ENCODE results near the gene PXMP2. TPM values are rescaled to one million over a fixed set of nuclear protein-coding genes. Genes with fewer than 3 reads are reported as not detected.

PXMP2 gene
- total RNA-seq, 3 donors from 2014 or later: 29.0 to 50.9 (median 31.8) TPM

DNA sequence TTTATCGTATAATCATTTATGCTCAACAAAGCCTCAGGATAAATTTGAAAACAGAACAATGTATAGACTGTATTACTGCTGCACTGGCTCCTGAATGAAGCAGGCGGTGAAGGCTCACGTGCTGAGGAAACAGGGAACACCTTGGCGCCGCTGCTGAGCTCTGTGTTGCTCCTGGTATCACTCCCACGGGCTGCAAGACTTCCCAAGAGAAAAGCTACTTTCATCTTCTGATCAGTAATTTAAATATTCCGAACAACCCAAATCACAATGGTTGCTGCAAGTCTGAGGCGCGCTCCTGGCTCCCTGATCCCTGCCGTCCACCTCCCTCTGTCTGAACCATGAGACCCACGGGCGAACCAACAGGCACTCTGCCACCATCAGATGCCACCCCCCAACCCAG, 39.0 kb downstream of the PXMP2 start:
- Histone ChIP-seq H3K4me3 (no peak overlapping the region), H3K27me3 (no peaks in the 10 kb centered on the region), H3K4me1 (no peaks in the 10 kb centered on the region), H3K36me3 (no peaks in the 10 kb centered on the region), H3K27ac (no peak overlapping the region), H3K9me3 (no peaks in the 10 kb centered on the region)
- intact Hi-C loops (cut with DNase I; ENCODE audit: low total_unique reads): no loop called here
- DNase-seq (ENCODE audit: low spot score in 2 of 2): no peak
- TF ChIP-seq, protein P1, sequence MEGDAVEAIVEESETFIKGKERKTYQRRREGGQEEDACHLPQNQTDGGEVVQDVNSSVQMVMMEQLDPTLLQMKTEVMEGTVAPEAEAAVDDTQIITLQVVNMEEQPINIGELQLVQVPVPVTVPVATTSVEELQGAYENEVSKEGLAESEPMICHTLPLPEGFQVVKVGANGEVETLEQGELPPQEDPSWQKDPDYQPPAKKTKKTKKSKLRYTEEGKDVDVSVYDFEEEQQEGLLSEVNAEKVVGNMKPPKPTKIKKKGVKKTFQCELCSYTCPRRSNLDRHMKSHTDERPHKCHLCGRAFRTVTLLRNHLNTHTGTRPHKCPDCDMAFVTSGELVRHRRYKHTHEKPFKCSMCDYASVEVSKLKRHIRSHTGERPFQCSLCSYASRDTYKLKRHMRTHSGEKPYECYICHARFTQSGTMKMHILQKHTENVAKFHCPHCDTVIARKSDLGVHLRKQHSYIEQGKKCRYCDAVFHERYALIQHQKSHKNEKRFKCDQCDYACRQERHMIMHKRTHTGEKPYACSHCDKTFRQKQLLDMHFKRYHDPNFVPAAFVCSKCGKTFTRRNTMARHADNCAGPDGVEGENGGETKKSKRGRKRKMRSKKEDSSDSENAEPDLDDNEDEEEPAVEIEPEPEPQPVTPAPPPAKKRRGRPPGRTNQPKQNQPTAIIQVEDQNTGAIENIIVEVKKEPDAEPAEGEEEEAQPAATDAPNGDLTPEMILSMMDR (IDR thresholded peaks at IDR 0.05): no peak
- TF ChIP-seq POLR2A (IDR thresholded peaks at IDR 0.05): no peak
- no peak for TF ChIP-seq POLR2AphosphoS5 (IDR thresholded peaks at IDR 0.05)

GRCh38 chr12:132727091-132727794, 39.9 kb downstream of the PXMP2 start:
- no peaks in the 10 kb centered on the region for H3K27me3 ChIP-seq
- no peak overlapping the region for H3K4me3 ChIP-seq
- no peak overlapping the region for H3K27ac ChIP-seq
- no peaks in the 10 kb centered on the region for H3K4me1 ChIP-seq
- TF ChIP-seq POLR2A (IDR thresholded peaks at IDR 0.05) (no peak), POLR2AphosphoS5 (IDR thresholded peaks at IDR 0.05) (no peak)
- TF ChIP-seq, protein P1 (IDR thresholded peaks at IDR 0.05): no peak
- intact Hi-C loops (cut with DNase I; ENCODE audit: low total_unique reads): no loop called here
- H3K36me3 ChIP-seq: no peaks in the 10 kb centered on the region
- H3K9me3 ChIP-seq: no peaks in the 10 kb centered on the region
- DNase-seq (ENCODE audit: low spot score in 2 of 2): no peak

DNA sequence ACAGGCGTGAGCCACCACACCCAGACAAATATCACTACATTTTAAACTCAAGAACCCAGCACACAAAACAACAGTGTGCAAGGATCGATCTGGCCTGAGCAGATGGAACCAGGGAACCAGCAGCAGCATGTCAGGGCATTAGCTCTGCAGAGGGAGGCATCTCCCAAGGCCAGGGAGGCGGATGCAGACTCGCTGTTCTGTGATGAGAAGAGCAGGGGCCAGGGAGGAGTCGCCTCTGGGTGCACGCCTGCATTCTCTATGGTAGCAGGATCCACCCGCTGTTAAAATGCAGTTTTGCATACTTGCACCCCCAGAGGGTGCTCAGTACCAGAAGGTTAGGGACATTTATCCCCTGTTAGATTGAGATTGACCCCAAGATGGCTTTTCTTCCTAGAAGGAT, 41.1 kb downstream of the PXMP2 start:
- no peak for DNase-seq (ENCODE audit: low spot score in 2 of 2)
- H3K36me3 ChIP-seq: no peaks in the 10 kb centered on the region
- H3K4me3 ChIP-seq: no peak overlapping the region
- no peak for TF ChIP-seq POLR2AphosphoS5 (IDR thresholded peaks at IDR 0.05)
- no peak for TF ChIP-seq POLR2A (IDR thresholded peaks at IDR 0.05)
- TF ChIP-seq, protein P1 (IDR thresholded peaks at IDR 0.05): no peak
- no peaks in the 10 kb centered on the region for H3K9me3 ChIP-seq
- intact Hi-C loops (cut with DNase I; ENCODE audit: low total_unique reads): no loop called here
- no peaks in the 10 kb centered on the region for H3K4me1 ChIP-seq
- no peaks in the 10 kb centered on the region for H3K27me3 ChIP-seq
- H3K27ac ChIP-seq: no peak overlapping the region

DNA sequence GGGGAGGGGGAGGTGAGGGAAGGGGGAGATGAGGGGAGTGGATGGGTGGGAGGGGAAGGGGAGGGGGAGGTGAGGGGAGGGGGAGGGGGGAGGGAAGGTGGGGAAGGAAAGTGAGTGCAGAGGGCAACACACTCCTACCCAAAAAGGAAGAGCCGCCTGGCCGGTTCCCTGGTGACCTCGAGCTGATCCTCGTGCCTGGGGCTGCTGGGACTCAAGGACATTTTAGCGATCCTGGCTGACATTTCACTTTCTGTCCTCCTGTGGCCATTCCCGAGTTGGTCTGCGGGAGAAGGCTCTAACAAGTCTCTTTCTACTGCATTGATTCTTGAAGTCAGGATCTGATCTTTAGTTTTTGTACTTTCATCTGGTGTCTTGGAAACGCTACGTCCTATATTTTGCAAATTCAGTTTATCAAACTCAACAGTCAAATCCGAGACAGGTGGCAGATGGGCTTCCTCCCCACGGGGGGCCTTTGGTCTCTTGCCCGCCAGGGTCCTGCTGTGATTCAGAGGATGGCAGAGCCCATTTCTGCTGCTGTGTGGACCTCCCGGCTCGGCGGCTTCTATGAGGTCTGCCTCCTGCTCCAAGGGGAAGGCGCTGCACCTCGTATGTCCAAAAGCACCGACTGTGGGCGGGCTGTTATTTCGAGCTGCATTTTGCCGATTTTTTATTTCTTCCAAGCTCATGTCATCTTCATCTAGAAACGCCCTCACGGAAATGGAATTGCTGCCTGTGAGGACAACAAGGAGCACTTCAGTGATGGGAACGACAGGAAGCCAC, 42.3 kb downstream of the PXMP2 start:
- Histone ChIP-seq H3K27me3 (no peaks in the 10 kb centered on the region), H3K4me3 (no peak overlapping the region), H3K4me1 (no peaks in the 10 kb centered on the region), H3K9me3 (no peaks in the 10 kb centered on the region), H3K27ac (no peak overlapping the region), H3K36me3 (no peaks in the 10 kb centered on the region)
- DNase-seq (ENCODE audit: low spot score in 2 of 2): no peak
- intact Hi-C loops (cut with DNase I; ENCODE audit: low total_unique reads): no loop called here
- TF ChIP-seq, protein P1 (IDR thresholded peaks at IDR 0.05): no peak
- TF ChIP-seq POLR2A (IDR thresholded peaks at IDR 0.05) (no peak), POLR2AphosphoS5 (IDR thresholded peaks at IDR 0.05) (no peak)

GRCh38 chr12:132730353-132730752, 43.0 kb downstream of the PXMP2 start:
- Histone ChIP-seq H3K9me3 (no peaks in the 10 kb centered on the region), H3K36me3 (no peaks in the 10 kb centered on the region)

More at GRCh38 chr12:132730353-132730752, 43.0 kb downstream of the PXMP2 start:
- Histone ChIP-seq H3K27me3 (no peaks in the 10 kb centered on the region), H3K4me3 (no peak overlapping the region), H3K27ac (no peak overlapping the region), H3K4me1 (no peaks in the 10 kb centered on the region)
- TF ChIP-seq, protein P1 (IDR thresholded peaks at IDR 0.05): no peak
- TF ChIP-seq POLR2A (IDR thresholded peaks at IDR 0.05): no peak
- no peak for TF ChIP-seq POLR2AphosphoS5 (IDR thresholded peaks at IDR 0.05)
- DNase-seq (ENCODE audit: low spot score in 2 of 2): no peak
- intact Hi-C loops (cut with DNase I; ENCODE audit: low total_unique reads): no loop called here

Data from breast epithelium (tissue), 4 donors.